ENCODE data around the gene NVL. TPM values are rescaled to one million over a fixed set of nuclear protein-coding genes. Genes with fewer than 3 reads are reported as not detected.

Gene NVL
- total and polyA plus RNA-seq, 2 of the 8 experiments (the other 6 are each of a cell fraction or from before 2014, with no cell fraction given): 22.7 to 45.8 TPM

DNA sequence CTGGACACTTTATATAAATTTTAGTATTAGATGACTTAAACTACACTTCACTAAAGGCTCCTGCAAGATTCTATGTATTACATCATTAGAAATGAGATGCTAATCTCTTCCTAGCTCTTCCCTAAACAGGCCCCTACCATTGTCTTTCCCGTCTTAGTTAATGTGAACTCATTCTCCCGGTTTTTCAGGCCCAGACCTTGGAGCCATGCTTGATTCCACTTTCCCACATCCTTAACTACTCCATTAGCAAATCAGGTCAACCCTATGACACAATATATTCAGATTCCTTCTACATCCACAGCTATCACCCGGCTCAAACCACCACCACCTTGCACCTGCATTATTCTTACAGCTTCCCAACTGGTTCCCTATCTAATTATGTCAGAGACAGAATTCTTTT lies 73.3 kb downstream of the NVL start:
- Histone ChIP-seq H2AFZ (ENCODE audit: low read length) (no peak overlapping the region), H3K36me3 (ENCODE audit: control insufficient read depth in 2 of 4, insufficient read depth in 4 of 4, low read length in 3 of 4) (no peaks in the 10 kb centered on the region; a peak in 1 of 8 replicates), H2BK20ac (ENCODE audit: low read length) (no peak overlapping the region), H3K27ac (ENCODE audit: low read depth, low read length) (no peak overlapping the region), H3K4me2 (ENCODE audit: insufficient read depth in 1 of 2, low read depth in 2 of 2, low read length in 2 of 2) (peak overlapping the region; percentile 14 to 32; a peak in 2 of 4 replicates), H3K9me3 (ENCODE audit: insufficient read depth in 2 of 2, low read depth in 1 of 2, low read length in 1 of 2) (no peaks in the 10 kb centered on the region), H3K18ac (ENCODE audit: extremely low read depth, low read length) (no peak overlapping the region; the same call in 1 of the 2 replicates), H3K23me2 (ENCODE audit: low read depth, low read length) (peaks cover 2% of the 10 kb centered on the region; the same call in 1 of the 2 replicates), H2BK5ac (ENCODE audit: low read depth, low read length) (no peak overlapping the region), H3K23ac (ENCODE audit: insufficient read length) (no peak overlapping the region), H3K9ac (replicated peaks in 1 of 4; ENCODE audit: extremely low read depth in 1 of 4, low read depth in 3 of 4, low read length in 3 of 4) (no peak overlapping the region), H2AK5ac (ENCODE audit: low read depth, low read length) (no peak overlapping the region), H3K14ac (ENCODE audit: insufficient read length) (no peak overlapping the region), H3K4ac (replicated peaks; ENCODE audit: insufficient read length, low read depth, low read length) (no peak overlapping the region), H3K79me2 (ENCODE audit: control insufficient read depth in 1 of 2, insufficient read depth in 2 of 2, low read length in 2 of 2) (no peaks in the 10 kb centered on the region), H4K20me1 (replicated peaks in 1 of 2; ENCODE audit: control insufficient read depth in 1 of 2, insufficient read depth in 2 of 2, low read length in 2 of 2) (no peaks in the 10 kb centered on the region), H3K4me1 (replicated peaks in 1 of 4; ENCODE audit: control insufficient read depth in 3 of 4, insufficient read depth in 4 of 4, low read length in 3 of 4) (peaks cover 0 to 12% (median 5%) of the 10 kb centered on the region in 4 experiments; a peak in 4 of 7 replicates), H3K4me3 (ENCODE audit: extremely low read depth in 1 of 4, insufficient read depth in 2 of 4, low read depth in 3 of 4, low read length in 4 of 4) (peak overlapping the region in 1 of 4 experiments; percentile 46; a peak in 1 of 8 replicates), H3K79me1 (ENCODE audit: low read depth, low read length) (no peaks in the 10 kb centered on the region), H2BK12ac (ENCODE audit: low read depth, low read length) (no peak overlapping the region; the same call in 1 of the 2 replicates), H4K8ac (ENCODE audit: extremely low read depth, insufficient read depth, low read length) (no peak overlapping the region), H2BK120ac (replicated peaks; ENCODE audit: low read depth, low read length) (no peak overlapping the region), H2BK15ac (ENCODE audit: low read length) (no peak overlapping the region), H3K56ac (replicated peaks; ENCODE audit: insufficient read length, low read depth, low read length) (no peak overlapping the region), H4K5ac (ENCODE audit: insufficient read length, low read depth, low read length) (no peak overlapping the region), H3K27me3 (replicated peaks in 1 of 4; ENCODE audit: control insufficient read depth in 3 of 4, extremely low read depth in 1 of 4, insufficient read depth in 3 of 4, low read length in 3 of 4) (no peaks in the 10 kb centered on the region), H4K91ac (replicated peaks; ENCODE audit: insufficient read length, low read length) (no peak overlapping the region)
- DNase-seq (ENCODE audit: low read depth in 1 of 2, low spot score in 2 of 2) (no peak), FAIRE-seq (no peak)
- CTCF ChIA-PET (ENCODE audit: partially characterized antibody): interaction anchor here (1.0 to 2.1 kb wide), 4 partner anchors 16 to 104 kb away, joined by 3 to 5 read pairs (median 4); no protein-coding TSS in a partner anchor
- POLR2A ChIA-PET (ENCODE audit: partially characterized antibody): interaction anchor here (0.5 to 1.9 kb wide), 11 partner anchors 8 to 135 kb away, joined by 3 to 6 read pairs (median 3); partner anchors contain the start of gene NVL
- 30% methylated on average over 3 of the region's 3 CpGs; no CpG with 5 or more reads in 1 of the 2 experiments for WGBS, 2 experiments (ENCODE audit: extremely low coverage in 1 of 2, insufficient coverage in 1 of 2, insufficient read length in 1 of 2, insufficient replicate concordance in 2 of 2, low coverage in 1 of 2, low lambda C conversion rate in 2 of 2, missing lambda C conversion rate in 1 of 2)
- no peak for TF ChIP-seq SIRT6 (IDR thresholded peaks at IDR 0.05; ENCODE audit: low read length)
- no peak for TF ChIP-seq POLR2A (IDR thresholded peaks at IDR 0.05; ENCODE audit: control extremely low read depth in 1 of 2, low read depth in 2 of 2, low read length in 2 of 2)
- TF ChIP-seq EGR1 (IDR thresholded peaks at IDR 0.05; ENCODE audit: borderline replicate concordance, low read depth, low read length): no peak
- no peak for TF ChIP-seq RBBP5 (IDR thresholded peaks at IDR 0.05; ENCODE audit: borderline replicate concordance, low read depth, low read length)
- no peak for TF ChIP-seq JUN (IDR thresholded peaks at IDR 0.05; ENCODE audit: low read depth, low read length)
- TF ChIP-seq TCF12 (IDR thresholded peaks at IDR 0.05; ENCODE audit: low read depth, low read length): no peak
- TF ChIP-seq, protein P1, sequence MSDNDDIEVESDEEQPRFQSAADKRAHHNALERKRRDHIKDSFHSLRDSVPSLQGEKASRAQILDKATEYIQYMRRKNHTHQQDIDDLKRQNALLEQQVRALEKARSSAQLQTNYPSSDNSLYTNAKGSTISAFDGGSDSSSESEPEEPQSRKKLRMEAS (IDR thresholded peaks at IDR 0.05): 0 out of 2 replicates have a peak, but pooled peaks have one; percentile 13
- TF ChIP-seq NRF1 (IDR thresholded peaks at IDR 0.05; ENCODE audit: low read depth, low read length): no peak
- peak; percentile 50; the same call in 1 of the 2 replicates for TF ChIP-seq YY1 (IDR thresholded peaks at IDR 0.05; ENCODE audit: low read depth, low read length)
- TF ChIP-seq, protein P2, sequence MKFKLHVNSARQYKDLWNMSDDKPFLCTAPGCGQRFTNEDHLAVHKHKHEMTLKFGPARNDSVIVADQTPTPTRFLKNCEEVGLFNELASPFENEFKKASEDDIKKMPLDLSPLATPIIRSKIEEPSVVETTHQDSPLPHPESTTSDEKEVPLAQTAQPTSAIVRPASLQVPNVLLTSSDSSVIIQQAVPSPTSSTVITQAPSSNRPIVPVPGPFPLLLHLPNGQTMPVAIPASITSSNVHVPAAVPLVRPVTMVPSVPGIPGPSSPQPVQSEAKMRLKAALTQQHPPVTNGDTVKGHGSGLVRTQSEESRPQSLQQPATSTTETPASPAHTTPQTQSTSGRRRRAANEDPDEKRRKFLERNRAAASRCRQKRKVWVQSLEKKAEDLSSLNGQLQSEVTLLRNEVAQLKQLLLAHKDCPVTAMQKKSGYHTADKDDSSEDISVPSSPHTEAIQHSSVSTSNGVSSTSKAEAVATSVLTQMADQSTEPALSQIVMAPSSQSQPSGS (IDR thresholded peaks at IDR 0.05; ENCODE audit: low read length): 0 out of 2 replicates have a peak, but pooled peaks have one; percentile 63

All from H1 (cell line).